ENCODE data around the gene NRF1.

DNA sequence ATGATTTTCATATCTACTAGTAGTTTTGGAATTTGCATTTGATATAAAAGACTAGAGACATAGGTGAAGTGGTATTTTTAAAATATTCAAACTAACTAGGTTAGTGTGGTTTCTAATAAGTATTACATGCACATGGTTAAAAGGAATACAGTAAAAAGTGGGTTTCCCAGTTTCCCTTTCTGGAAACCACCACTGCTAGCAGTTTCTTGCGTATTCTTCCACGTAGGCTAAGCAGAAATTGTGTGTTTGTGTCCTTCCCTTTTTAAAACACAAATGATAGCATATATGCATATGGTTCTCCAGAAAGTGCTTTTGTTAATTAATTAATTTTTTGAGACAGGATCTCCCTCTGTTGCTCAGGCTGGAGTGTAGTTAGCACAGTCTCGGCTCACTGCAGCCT, 15.4 kb downstream of the NRF1 start:
- TF ChIP-seq, protein P1, sequence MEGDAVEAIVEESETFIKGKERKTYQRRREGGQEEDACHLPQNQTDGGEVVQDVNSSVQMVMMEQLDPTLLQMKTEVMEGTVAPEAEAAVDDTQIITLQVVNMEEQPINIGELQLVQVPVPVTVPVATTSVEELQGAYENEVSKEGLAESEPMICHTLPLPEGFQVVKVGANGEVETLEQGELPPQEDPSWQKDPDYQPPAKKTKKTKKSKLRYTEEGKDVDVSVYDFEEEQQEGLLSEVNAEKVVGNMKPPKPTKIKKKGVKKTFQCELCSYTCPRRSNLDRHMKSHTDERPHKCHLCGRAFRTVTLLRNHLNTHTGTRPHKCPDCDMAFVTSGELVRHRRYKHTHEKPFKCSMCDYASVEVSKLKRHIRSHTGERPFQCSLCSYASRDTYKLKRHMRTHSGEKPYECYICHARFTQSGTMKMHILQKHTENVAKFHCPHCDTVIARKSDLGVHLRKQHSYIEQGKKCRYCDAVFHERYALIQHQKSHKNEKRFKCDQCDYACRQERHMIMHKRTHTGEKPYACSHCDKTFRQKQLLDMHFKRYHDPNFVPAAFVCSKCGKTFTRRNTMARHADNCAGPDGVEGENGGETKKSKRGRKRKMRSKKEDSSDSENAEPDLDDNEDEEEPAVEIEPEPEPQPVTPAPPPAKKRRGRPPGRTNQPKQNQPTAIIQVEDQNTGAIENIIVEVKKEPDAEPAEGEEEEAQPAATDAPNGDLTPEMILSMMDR (conservative IDR thresholded peaks at IDR 0.05), result no peak
- TF ChIP-seq ZFX (IDR thresholded peaks at IDR 0.05), result no peak
